GM12875 (cell line): ENCODE measurements around the gene ALKBH5.

Source experiments
- H3K4me3 ChIP-seq: one replicate; pipeline ENCODE4 v1.5.1; 2011; ENCODE audit warnings: low read depth, low read length, control low read depth
- CTCF ChIP-seq: IDR thresholded peaks from 2 replicates; pipeline ENCODE4 v1.5.1; 2011; ENCODE audit warnings: low read depth, mild to moderate bottlenecking, control low read depth, inconsistent platforms, low read length, moderate library complexity, borderline replicate concordance; ENCODE audit not compliant: insufficient read depth

The ALKBH5 gene

GRCh38 chr17:18191236-18191667 lies 7.6 kb downstream of the ALKBH5 start:
- TF ChIP-seq CTCF, result no peak
- H3K4me3 ChIP-seq, result no peak overlapping the region

- H3K4me3 ChIP-seq, result no peak overlapping the region
- peak; percentile 36; the same call in 1 of the 2 replicates for TF ChIP-seq CTCF
Measured at GRCh38 chr17:18191967-18192366, 8.3 kb downstream of the ALKBH5 start.

- TF ChIP-seq CTCF, result no peak
- H3K4me3 ChIP-seq, result no peak overlapping the region
Measured at GRCh38 chr17:18194394-18194793, 10.8 kb downstream of the ALKBH5 start.

GRCh38 chr17:18194804-18195203 lies 11.2 kb downstream of the ALKBH5 start:
- no peak for TF ChIP-seq CTCF
- no peak overlapping the region for H3K4me3 ChIP-seq

GRCh38 chr17:18195246-18195645 lies 11.6 kb downstream of the ALKBH5 start:
- H3K4me3 ChIP-seq, result no peak overlapping the region
- no peak for TF ChIP-seq CTCF

- H3K4me3 ChIP-seq, result no peak overlapping the region
- no peak for TF ChIP-seq CTCF
Measured at GRCh38 chr17:18197535-18198194, 14.0 kb downstream of the ALKBH5 start.

GRCh38 chr17:18198530-18198929 lies 14.9 kb downstream of the ALKBH5 start:
- no peak overlapping the region for H3K4me3 ChIP-seq
- no peak for TF ChIP-seq CTCF
